Fibroblast of lung (primary cell): ENCODE measurements around the gene NPNT.

Source experiments
- EZH2 ChIP-seq: IDR thresholded peaks from 2 replicates; pipeline ENCODE4 v1.5.1; 2012; ENCODE audit warnings: low read length, control low read depth, mild to moderate bottlenecking; ENCODE audit errors: missing control alignments
- TF ChIP-seq, protein P1 (sequence below), 2 donors: IDR thresholded peaks in 1 of 2; conservative IDR thresholded peaks in 1 of 2; 1 replicate in 1 of 2; 2 replicates in 1 of 2; pipeline ENCODE4 v1.5.1; 2011 to 2012; ENCODE audit warnings: low read length in 2 of 2, control low read depth in 1 of 2, inconsistent platforms in 1 of 2, low read depth in 1 of 2, mild to moderate bottlenecking in 1 of 2

DNA sequence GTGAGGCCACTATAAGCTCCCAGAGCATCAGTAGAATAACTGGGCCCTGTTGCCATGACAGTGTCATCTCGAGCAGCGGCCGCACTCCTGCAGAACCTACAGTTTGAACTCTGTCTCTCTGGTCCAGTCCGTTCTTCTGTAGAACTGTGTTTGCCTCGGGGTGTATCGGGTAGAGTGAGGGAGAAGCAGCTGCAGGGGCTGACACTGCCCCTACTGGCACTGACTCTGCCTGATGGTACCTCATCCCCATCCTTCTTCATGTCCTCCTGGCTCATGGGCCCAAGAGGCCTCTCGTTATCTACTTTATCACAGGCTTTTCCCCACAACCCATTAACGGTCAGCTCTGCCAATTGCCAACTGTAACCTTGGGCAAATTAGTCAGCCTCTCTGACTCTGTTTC is 96.5 kb downstream of the NPNT start:
- TF ChIP-seq EZH2: no peak
- TF ChIP-seq, protein P1, sequence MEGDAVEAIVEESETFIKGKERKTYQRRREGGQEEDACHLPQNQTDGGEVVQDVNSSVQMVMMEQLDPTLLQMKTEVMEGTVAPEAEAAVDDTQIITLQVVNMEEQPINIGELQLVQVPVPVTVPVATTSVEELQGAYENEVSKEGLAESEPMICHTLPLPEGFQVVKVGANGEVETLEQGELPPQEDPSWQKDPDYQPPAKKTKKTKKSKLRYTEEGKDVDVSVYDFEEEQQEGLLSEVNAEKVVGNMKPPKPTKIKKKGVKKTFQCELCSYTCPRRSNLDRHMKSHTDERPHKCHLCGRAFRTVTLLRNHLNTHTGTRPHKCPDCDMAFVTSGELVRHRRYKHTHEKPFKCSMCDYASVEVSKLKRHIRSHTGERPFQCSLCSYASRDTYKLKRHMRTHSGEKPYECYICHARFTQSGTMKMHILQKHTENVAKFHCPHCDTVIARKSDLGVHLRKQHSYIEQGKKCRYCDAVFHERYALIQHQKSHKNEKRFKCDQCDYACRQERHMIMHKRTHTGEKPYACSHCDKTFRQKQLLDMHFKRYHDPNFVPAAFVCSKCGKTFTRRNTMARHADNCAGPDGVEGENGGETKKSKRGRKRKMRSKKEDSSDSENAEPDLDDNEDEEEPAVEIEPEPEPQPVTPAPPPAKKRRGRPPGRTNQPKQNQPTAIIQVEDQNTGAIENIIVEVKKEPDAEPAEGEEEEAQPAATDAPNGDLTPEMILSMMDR (conservative IDR thresholded peaks at IDR 0.05 in 1 of 2, IDR thresholded peaks at IDR 0.05 in 1 of 2; ENCODE audit: low read depth in 1 of 2, low read length in 2 of 2): no peak
